GM12878 (cell line): ENCODE results near the gene SPRN. TPM values are rescaled to one million over a fixed set of nuclear protein-coding genes. Genes with fewer than 3 reads are reported as not detected.

Experiments
- ATAC-seq: fragments of 200-7000 bp; cut with Tn5 transposase; 3 replicates; pipeline ENCODE4 v1.9.1; 2020; ENCODE audit warnings: mild to moderate bottlenecking, moderate library complexity
- BruUV-seq: library from RNA; stranded (reverse); fragments of 400-500 nt; replicated peaks from 2 replicates; lab custom pipeline; 2021; lab: Mats Ljungman, UMichigan
- CTCF ChIA-PET: fragments of 300-600 bp; sonication (Branson Sonifier 250); formaldehyde crosslinking; extraction: SDS; loops from one replicate; lab custom pipeline; 2021; ENCODE audit warnings: inconsistent platforms; lab: Yijun Ruan, JAX
- POLR2A ChIA-PET: fragments of 350-600 bp; formaldehyde crosslinking; extraction: SDS; loops from one replicate; lab custom pipeline; 2021; ENCODE audit warnings: inconsistent platforms; lab: Charles Lee
- RAD21 ChIA-PET: fragments of 300-600 bp; sonication (Branson Sonifier 250); formaldehyde crosslinking; loops from one replicate; lab custom pipeline; 2023; ENCODE audit warnings: antibody characterized with exemption; ENCODE audit not compliant: unreplicated experiment; lab: Charles Lee
- SMC1A ChIA-PET: fragments of 300-600 bp; sonication (Branson Sonifier 250); formaldehyde crosslinking; loops from one replicate; lab custom pipeline; 2023; ENCODE audit not compliant: unreplicated experiment, uncharacterized antibody; lab: Charles Lee
- DNase-seq: peaks from one replicate; pipeline ENCODE4 v3.0.0-alpha.2; 2011; ENCODE audit warnings: low read depth, low spot score
- FAIRE-seq: peaks from 3 replicates; lab custom pipeline; 2011; peaks lifted over from hg19 to GRCh38; lab: Jason Lieb, UNC
- H2AFZ ChIP-seq: 2 replicates; pipeline ENCODE4 v1.6.0; 2011; ENCODE audit warnings: low read depth, low read length, control low read depth; ENCODE audit not compliant: control insufficient read depth
- H3K27ac ChIP-seq: 2 replicates; pipeline ENCODE4 v1.5.1; 2011; ENCODE audit warnings: control low read depth; ENCODE audit not compliant: control insufficient read depth, insufficient read depth
- H3K27me3 ChIP-seq, 2 experiments: replicated peaks in 1 of 2; 2 replicates each; pipeline versions ENCODE4 v1.6.0 to v1.6.1; 2011; ENCODE audit warnings: low read length in 1 of 2; ENCODE audit not compliant: control insufficient read depth in 2 of 2, insufficient read depth in 2 of 2
- H3K36me3 ChIP-seq, 2 experiments: 2 replicates each; pipeline ENCODE4 v1.5.1; 2011; ENCODE audit warnings: low read length in 1 of 2; ENCODE audit not compliant: control insufficient read depth in 2 of 2, insufficient read depth in 2 of 2
- H3K4me1 ChIP-seq: 2 replicates; pipeline ENCODE4 v1.6.1; 2011; ENCODE audit warnings: mild to moderate bottlenecking, low read length, moderate library complexity, mixed read lengths; ENCODE audit not compliant: control insufficient read depth, insufficient read depth
- H3K4me2 ChIP-seq: 2 replicates; pipeline ENCODE4 v1.6.0; 2011; ENCODE audit warnings: control low read depth; ENCODE audit not compliant: control insufficient read depth, insufficient read depth
- H3K4me3 ChIP-seq: fragments of 200-600 bp; sonication (generic); 2 replicates; pipeline ENCODE4 v1.5.1; 2016
- H3K79me2 ChIP-seq: 2 replicates; pipeline ENCODE4 v1.6.0; 2011; ENCODE audit warnings: low read length; ENCODE audit not compliant: control insufficient read depth, insufficient read depth
- H3K9ac ChIP-seq: 2 replicates; pipeline ENCODE4 v1.8.0; 2011; ENCODE audit warnings: low read length, control low read depth, mixed read lengths; ENCODE audit not compliant: control insufficient read depth, insufficient read depth
- H3K9me3 ChIP-seq: replicated peaks from 3 replicates; pipeline ENCODE4 v1.5.1; 2011; ENCODE audit warnings: mild to moderate bottlenecking, low read length; ENCODE audit not compliant: control insufficient read depth, insufficient read depth
- H4K20me1 ChIP-seq: 2 replicates; pipeline ENCODE4 v1.6.0; 2011; ENCODE audit not compliant: control insufficient read depth, insufficient read depth
- BMI1 ChIP-seq: fragments of 450-650 bp; IDR thresholded peaks from 2 replicates; pipeline ENCODE4 v1.6.1; 2016; ENCODE audit warnings: mild to moderate bottlenecking, moderate library complexity, borderline replicate concordance
- EP300 ChIP-seq, 2 experiments: fragments of 150-350 bp in 1 of 2; IDR thresholded peaks; 2 replicates each; pipeline ENCODE4 v1.6.1; 2011 to 2012; ENCODE audit warnings: low read depth in 2 of 2, low read length in 2 of 2, borderline replicate concordance in 1 of 2, improper control_type of control experiment in 1 of 2, inconsistent platforms in 1 of 2; ENCODE audit not compliant: control insufficient read depth in 1 of 2
- ZSCAN29 ChIP-seq: fragments of 450-650 bp; IDR thresholded peaks from 2 replicates; pipeline ENCODE4 v1.6.1; 2017; ENCODE audit warnings: mild to moderate bottlenecking, moderate library complexity
- WGBS: methylation state at CpG from one replicate; pipeline ENCODE4 v1.1.6; 2016; ENCODE audit warnings: low lambda C conversion rate; ENCODE audit not compliant: insufficient replicate concordance, insufficient coverage; ENCODE audit errors: missing lambda C conversion rate; 5-methylcytosine and 5-hydroxymethylcytosine counted together
- in situ Hi-C: fragments of 300-500 bp; cut with MboI; formaldehyde crosslinking; loops from 9 replicates; pipeline ENCODE4 v1.14.3; 2018; ENCODE audit warnings: mixed read lengths
- intact Hi-C: fragments of 100-400 bp; cut with micrococcal nuclease; formaldehyde crosslinking; loops from one replicate; pipeline ENCODE4 v1.14.2; 2022; ENCODE audit not compliant: unreplicated experiment
- polyA plus RNA-seq, 11 experiments: library from polyadenylated mRNA; depleted of rRNA in 4 of 11; unstranded in 6 of 11; stranded (reverse) in 5 of 11; fragments of >200 nt; fragmentation: Nextera tagmentation in 4 of 11; fragmentation: Illumina TruSeq in 1 of 11; extraction: Ambion mirVana in 4 of 11; extraction: Trizol in 1 of 11; gene quantifications; 1 replicate in 1 of 11; 2 replicates in 10 of 11; pipeline versions ENCODE4 v1.2.1 to v1.2.3, GENCODE V29; 2011 to 2016; ENCODE audit warnings: inconsistent platforms in 2 of 11, missing spikeins in 2 of 11, low read depth in 1 of 11
- total RNA-seq, 4 experiments: library from RNA; depleted of rRNA in 3 of 4; stranded (reverse); fragments of >200 nt in 3 of 4; fragmentation: Illumina TruSeq in 1 of 4; extraction: Trizol in 1 of 4; gene quantifications; 2 replicates each; pipeline versions ENCODE4 v1.2.1 to v1.2.3, GENCODE V29; 2013 to 2021

SPRN gene
- total and polyA plus RNA-seq, 10 of the 15 experiments (the other 5 are each of a cell fraction or from before 2014, with no cell fraction given) = 0.03 to 0.96 (median 0.46) TPM; not detected in 6

DNA sequence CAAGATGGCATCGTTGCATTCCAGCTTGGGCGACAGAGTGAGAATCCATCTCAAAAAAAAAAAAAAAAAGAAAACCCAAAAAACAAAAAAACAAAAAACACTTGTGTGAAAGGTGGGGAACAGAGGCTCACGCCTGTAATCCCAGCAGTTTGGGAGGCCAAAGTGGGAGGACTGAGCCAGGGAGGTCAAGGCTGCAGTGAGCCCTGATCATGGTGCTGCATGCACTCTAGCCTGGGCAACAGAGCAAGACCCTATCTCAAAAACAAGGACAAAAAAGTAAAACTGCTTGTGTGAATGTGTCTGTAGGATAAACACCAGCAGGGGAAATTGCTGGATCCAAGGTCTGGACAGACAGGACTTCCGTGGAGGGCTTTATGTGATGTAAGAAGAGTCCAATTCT lies 40.9 kb downstream of the SPRN start (continued):
- no peak for TF ChIP-seq ZSCAN29

DNA sequence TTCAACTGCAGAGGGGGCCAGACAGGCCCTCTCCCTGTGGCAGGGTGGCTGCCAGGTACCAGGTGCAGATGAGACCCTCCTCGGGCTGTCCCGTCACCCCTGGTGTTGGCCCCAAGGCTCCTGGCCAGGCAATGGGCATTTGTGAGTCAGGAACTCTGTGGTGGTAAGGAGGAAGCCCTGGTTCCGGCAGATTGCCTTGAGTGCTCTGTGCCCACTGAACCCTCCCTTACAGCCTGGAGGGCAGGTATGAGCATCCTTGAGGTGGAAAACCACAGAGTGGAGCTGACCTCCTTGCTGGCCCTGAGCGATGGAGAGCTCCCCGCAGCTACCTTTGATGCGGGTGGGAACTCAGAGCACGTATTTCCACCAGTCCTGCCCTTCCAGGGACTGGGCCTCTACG lies 43.4 kb downstream of the SPRN start:
- Histone ChIP-seq H3K27me3 (no peaks in the 10 kb centered on the region), H3K9ac (no peak overlapping the region), H3K27ac (no peak overlapping the region), H3K4me3 (no peak overlapping the region), H3K36me3 (no peaks in the 10 kb centered on the region), H3K79me2 (peaks cover 3% of the 10 kb centered on the region; the same call in 1 of the 2 replicates), H4K20me1 (no peaks in the 10 kb centered on the region), H3K9me3 (no peaks in the 10 kb centered on the region), H3K4me1 (peaks cover 9% of the 10 kb centered on the region), H3K4me2 (no peak overlapping the region; the same call in 1 of the 2 replicates), H2AFZ (no peak overlapping the region)
- WGBS = 36% methylated on average over 8 of the region's 8 CpGs
- ChIA-PET CTCF (interaction anchor here (1.3 kb wide), 1 partner anchor 11 kb away, joined by 3 read pairs; no protein-coding TSS in a partner anchor), RAD21 (interaction anchor here (3.8 kb wide), 1 partner anchor 9 kb away, joined by 13 read pairs; no protein-coding TSS in a partner anchor), SMC1A (interaction anchor here (1.5 kb wide), 1 partner anchor 52 kb away, joined by 5 read pairs; no protein-coding TSS in a partner anchor), POLR2A (interaction anchor here (1.7 kb wide), 1 partner anchor 10 kb away, joined by 4 read pairs; no protein-coding TSS in a partner anchor)
- DNase-seq = no peak
- no peak for ATAC-seq
- FAIRE-seq = no peak
- in situ Hi-C loops = no loop called here
- no TSS peak for BruUV-seq
- intact Hi-C loops = no loop called here
- TF ChIP-seq EP300 (IDR thresholded peaks at IDR 0.05; ENCODE audit: borderline replicate concordance in 1 of 2, control insufficient read depth in 1 of 2, low read depth in 2 of 2, low read length in 2 of 2) (no peak), BMI1 (no peak)
